ENCODE measurements around the gene PHLPP1. TPM values are rescaled to one million over a fixed set of nuclear protein-coding genes. Genes with fewer than 3 reads are reported as not detected.

The PHLPP1 gene
- total RNA-seq, 1 donor from 2014 or later = 13.3 TPM

DNA sequence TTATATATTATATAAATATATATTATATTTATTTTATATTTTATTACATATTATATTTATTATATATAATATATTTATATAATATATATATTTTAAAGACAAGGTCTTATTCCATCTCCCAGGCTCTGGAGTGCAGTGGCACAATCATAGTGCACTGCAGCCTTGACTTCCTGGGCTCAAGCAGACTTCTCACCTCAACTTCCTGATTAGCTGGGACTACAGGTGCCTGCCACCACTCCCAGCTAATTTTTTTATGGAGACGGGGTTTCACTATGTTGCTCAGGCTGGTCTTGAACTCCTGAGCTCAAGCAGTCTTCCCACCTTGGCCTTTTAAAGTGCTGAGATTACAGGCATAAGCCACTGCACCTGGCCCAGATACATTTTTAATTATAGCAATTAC lies 110.0 kb downstream of the PHLPP1 start:
- Histone ChIP-seq H3K4me1 (ENCODE audit: insufficient read depth, low read length) (no peaks in the 10 kb centered on the region), H3K4me2 (ENCODE audit: low read length) (no peak overlapping the region), H3K36me3 (ENCODE audit: insufficient read depth, low read length) (no peaks in the 10 kb centered on the region), H3K9me3 (ENCODE audit: insufficient read depth, low read depth, low read length) (no peaks in the 10 kb centered on the region), H2AFZ (ENCODE audit: low read depth, low read length) (no peak overlapping the region), H3K27ac (ENCODE audit: low read depth, low read length) (no peak overlapping the region), H3K27me3 (ENCODE audit: insufficient read depth, low read length) (no peaks in the 10 kb centered on the region), H4K20me1 (ENCODE audit: insufficient read depth, low read length) (no peaks in the 10 kb centered on the region), H3K4me3 (ENCODE audit: insufficient read depth, low read depth, low read length) (no peak overlapping the region), H3K9ac (ENCODE audit: low read length) (no peak overlapping the region), H3K79me2 (ENCODE audit: insufficient read depth, low read length) (peaks cover 5% of the 10 kb centered on the region)
- Mint-ChIP-seq H3K36me3 (ENCODE audit: low read depth, unreplicated experiment) (no peaks in the 10 kb centered on the region), H3K4me1 (ENCODE audit: low read depth, unreplicated experiment) (peaks cover 24% of the 10 kb centered on the region), H3K27ac (ENCODE audit: unreplicated experiment) (no peak overlapping the region), H3K9me3 (ENCODE audit: unreplicated experiment) (no peaks in the 10 kb centered on the region), H3K27me3 (ENCODE audit: low read depth, unreplicated experiment) (no peaks in the 10 kb centered on the region), H3K4me3 (ENCODE audit: unreplicated experiment) (no peak overlapping the region)
- DNase-seq (ENCODE audit: low read depth) (no peak), FAIRE-seq (no peak)
- no peak for TF ChIP-seq EZH2 (IDR thresholded peaks at IDR 0.05; ENCODE audit: insufficient read depth, low read length)
- TF ChIP-seq, protein P1, sequence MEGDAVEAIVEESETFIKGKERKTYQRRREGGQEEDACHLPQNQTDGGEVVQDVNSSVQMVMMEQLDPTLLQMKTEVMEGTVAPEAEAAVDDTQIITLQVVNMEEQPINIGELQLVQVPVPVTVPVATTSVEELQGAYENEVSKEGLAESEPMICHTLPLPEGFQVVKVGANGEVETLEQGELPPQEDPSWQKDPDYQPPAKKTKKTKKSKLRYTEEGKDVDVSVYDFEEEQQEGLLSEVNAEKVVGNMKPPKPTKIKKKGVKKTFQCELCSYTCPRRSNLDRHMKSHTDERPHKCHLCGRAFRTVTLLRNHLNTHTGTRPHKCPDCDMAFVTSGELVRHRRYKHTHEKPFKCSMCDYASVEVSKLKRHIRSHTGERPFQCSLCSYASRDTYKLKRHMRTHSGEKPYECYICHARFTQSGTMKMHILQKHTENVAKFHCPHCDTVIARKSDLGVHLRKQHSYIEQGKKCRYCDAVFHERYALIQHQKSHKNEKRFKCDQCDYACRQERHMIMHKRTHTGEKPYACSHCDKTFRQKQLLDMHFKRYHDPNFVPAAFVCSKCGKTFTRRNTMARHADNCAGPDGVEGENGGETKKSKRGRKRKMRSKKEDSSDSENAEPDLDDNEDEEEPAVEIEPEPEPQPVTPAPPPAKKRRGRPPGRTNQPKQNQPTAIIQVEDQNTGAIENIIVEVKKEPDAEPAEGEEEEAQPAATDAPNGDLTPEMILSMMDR (IDR thresholded peaks at IDR 0.05; ENCODE audit: insufficient read depth, low read depth, low read length) = no peak

DNA sequence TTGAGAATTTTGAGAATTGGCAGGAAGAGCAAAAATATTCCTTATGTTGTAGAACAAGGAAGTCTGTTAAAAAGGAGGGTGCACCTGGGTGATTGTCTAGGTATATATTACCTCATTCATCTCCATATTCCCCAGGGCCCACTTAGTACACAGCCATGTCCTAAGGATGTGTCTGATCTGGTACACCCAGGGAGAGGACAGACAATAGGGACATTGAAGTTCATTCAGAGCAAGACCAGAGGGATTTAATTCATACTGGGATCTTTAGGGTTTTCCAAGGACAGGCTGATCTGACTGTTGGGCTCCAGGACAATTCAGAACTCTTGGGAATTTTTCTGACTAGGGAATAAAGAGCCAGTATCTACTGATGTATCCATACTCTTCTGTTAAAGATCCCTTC lies 112.1 kb downstream of the PHLPP1 start:
- TF ChIP-seq EZH2 (IDR thresholded peaks at IDR 0.05; ENCODE audit: insufficient read depth, low read length) = no peak
- TF ChIP-seq, protein P1 (IDR thresholded peaks at IDR 0.05; ENCODE audit: insufficient read depth, low read depth, low read length) = no peak
- Histone ChIP-seq H3K4me1 (ENCODE audit: insufficient read depth, low read length) (no peaks in the 10 kb centered on the region), H4K20me1 (ENCODE audit: insufficient read depth, low read length) (peaks cover 3% of the 10 kb centered on the region), H2AFZ (ENCODE audit: low read depth, low read length) (no peak overlapping the region), H3K36me3 (ENCODE audit: insufficient read depth, low read length) (no peaks in the 10 kb centered on the region), H3K9ac (ENCODE audit: low read length) (no peak overlapping the region), H3K27ac (ENCODE audit: low read depth, low read length) (no peak overlapping the region), H3K27me3 (ENCODE audit: insufficient read depth, low read length) (no peaks in the 10 kb centered on the region), H3K79me2 (ENCODE audit: insufficient read depth, low read length) (peaks cover 5% of the 10 kb centered on the region), H3K9me3 (ENCODE audit: insufficient read depth, low read depth, low read length) (no peaks in the 10 kb centered on the region), H3K4me3 (ENCODE audit: insufficient read depth, low read depth, low read length) (no peak overlapping the region), H3K4me2 (ENCODE audit: low read length) (no peak overlapping the region)
- no peak for FAIRE-seq
- Mint-ChIP-seq H3K4me1 (ENCODE audit: low read depth, unreplicated experiment) (peaks cover 25% of the 10 kb centered on the region), H3K9me3 (ENCODE audit: unreplicated experiment) (no peaks in the 10 kb centered on the region), H3K27me3 (ENCODE audit: low read depth, unreplicated experiment) (no peaks in the 10 kb centered on the region), H3K27ac (ENCODE audit: unreplicated experiment) (no peak overlapping the region), H3K4me3 (ENCODE audit: unreplicated experiment) (no peak overlapping the region), H3K36me3 (ENCODE audit: low read depth, unreplicated experiment) (no peaks in the 10 kb centered on the region)
- no peak for DNase-seq (ENCODE audit: low read depth)

DNA sequence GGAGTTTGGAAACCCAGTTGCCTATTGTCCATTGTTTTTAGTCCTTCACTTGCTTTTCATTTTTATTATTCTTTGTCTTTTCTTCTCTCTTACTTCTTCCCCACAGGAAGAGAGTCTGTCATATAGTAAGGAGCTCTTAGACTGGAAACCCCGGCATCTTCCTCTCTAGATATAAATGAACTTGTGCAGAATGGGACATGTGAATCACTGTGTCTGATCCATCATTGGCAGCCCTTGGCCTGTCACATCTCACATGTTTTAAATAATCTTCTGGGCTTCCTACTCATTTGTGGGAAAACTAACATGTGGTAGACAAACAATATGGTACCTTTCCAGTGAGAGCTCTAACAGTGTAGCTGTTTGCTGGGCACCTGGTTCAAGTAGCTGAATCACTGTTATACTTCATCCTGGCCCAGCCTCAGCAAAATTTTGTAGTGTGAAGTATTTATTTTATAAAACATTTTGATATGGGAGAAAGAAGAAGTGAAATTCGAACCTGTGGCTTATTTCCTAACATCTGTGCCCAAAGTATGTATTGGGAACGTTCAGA lies 112.8 kb downstream of the PHLPP1 start:
- no peaks in the 10 kb centered on the region for H3K27me3 Mint-ChIP-seq (ENCODE audit: low read depth, unreplicated experiment)
- DNase-seq (ENCODE audit: low read depth) (peak; percentile 41), FAIRE-seq (no peak)
- H3K36me3 Mint-ChIP-seq (ENCODE audit: low read depth, unreplicated experiment) = no peaks in the 10 kb centered on the region
- H3K36me3 ChIP-seq (ENCODE audit: insufficient read depth, low read length) = no peaks in the 10 kb centered on the region
- no peaks in the 10 kb centered on the region for H3K27me3 ChIP-seq (ENCODE audit: insufficient read depth, low read length)
- H4K20me1 ChIP-seq (ENCODE audit: insufficient read depth, low read length) = peaks cover 3% of the 10 kb centered on the region
- no peak overlapping the region for H3K4me3 Mint-ChIP-seq (ENCODE audit: unreplicated experiment)
- H3K4me2 ChIP-seq (ENCODE audit: low read length) = no peak overlapping the region
- no peak overlapping the region for H3K27ac ChIP-seq (ENCODE audit: low read depth, low read length)
- peaks cover 5% of the 10 kb centered on the region for H3K79me2 ChIP-seq (ENCODE audit: insufficient read depth, low read length)
- H3K9ac ChIP-seq (ENCODE audit: low read length) = no peak overlapping the region
- TF ChIP-seq, protein P1 (IDR thresholded peaks at IDR 0.05; ENCODE audit: insufficient read depth, low read depth, low read length) = no peak
- no peak for TF ChIP-seq EZH2 (IDR thresholded peaks at IDR 0.05; ENCODE audit: insufficient read depth, low read length)
- H3K4me1 ChIP-seq (ENCODE audit: insufficient read depth, low read length) = no peaks in the 10 kb centered on the region
- peaks cover 25% of the 10 kb centered on the region for H3K4me1 Mint-ChIP-seq (ENCODE audit: low read depth, unreplicated experiment)
- H3K9me3 ChIP-seq (ENCODE audit: insufficient read depth, low read depth, low read length) = no peaks in the 10 kb centered on the region
- no peak overlapping the region for H3K27ac Mint-ChIP-seq (ENCODE audit: unreplicated experiment)
- H3K4me3 ChIP-seq (ENCODE audit: insufficient read depth, low read depth, low read length) = no peak overlapping the region
- no peaks in the 10 kb centered on the region for H3K9me3 Mint-ChIP-seq (ENCODE audit: unreplicated experiment)
- no peak overlapping the region for H2AFZ ChIP-seq (ENCODE audit: low read depth, low read length)

All from astrocyte (in vitro differentiated cells and primary cell).